Esophagus squamous epithelium (tissue), 5 donors: ENCODE data around the gene CEMP1. TPM values are rescaled to one million over a fixed set of nuclear protein-coding genes. Genes with fewer than 3 reads are reported as not detected.
A peak's percentile ranks its signal among the peaks of the same experiment; 100 is the strongest.

Source experiments
- DNase-seq: peaks from one replicate; lab custom pipeline; 2025; lab: John Stamatoyannopoulos, UW
- H3K27ac ChIP-seq, 4 donors: fragments of 200-600 bp; sonication (generic); one replicate each; pipeline ENCODE4 v1.5.1; 2016 to 2019; ENCODE audit warnings: mild to moderate bottlenecking in 1 of 4
- H3K27me3 ChIP-seq, 4 donors: fragments of 200-600 bp; sonication (generic); 1 replicate in 3 of 4; 2 replicates in 1 of 4; pipeline versions ENCODE4 v1.5.1 to v1.6.0; 2017 to 2021; ENCODE audit warnings: antibody characterized with exemption in 1 of 4
- H3K36me3 ChIP-seq, 3 donors: fragments of 200-600 bp; sonication (generic); one replicate each; pipeline ENCODE4 v1.5.1; 2016 to 2019
- H3K4me1 ChIP-seq, 3 donors: fragments of 200-600 bp; sonication (generic); one replicate each; pipeline ENCODE4 v1.5.1; 2017 to 2019
- H3K4me3 ChIP-seq, 4 donors: fragments of 200-600 bp; sonication (generic); 1 replicate in 3 of 4; 2 replicates in 1 of 4; pipeline ENCODE4 v1.5.1; 2016 to 2019; ENCODE audit warnings: mild to moderate bottlenecking in 2 of 4, moderate library complexity in 1 of 4
- H3K9me3 ChIP-seq, 3 donors: fragments of 200-600 bp; sonication (generic); one replicate each; pipeline ENCODE4 v1.5.1; 2016 to 2019
- POLR2A ChIP-seq, 4 donors: fragments of 450-650 bp; IDR thresholded peaks; one replicate each; pipeline ENCODE4 v1.6.1; 2017; ENCODE audit warnings: antibody characterized with exemption in 4 of 4, mild to moderate bottlenecking in 4 of 4, moderate library complexity in 3 of 4
- WGBS, 2 donors: methylation state at CpG; one replicate each; pipeline ENCODE4 v1.1.5; 2018; 5-methylcytosine and 5-hydroxymethylcytosine counted together
- intact Hi-C: fragments of 100-400 bp; cut with DNase I; formaldehyde crosslinking; loops from one replicate; pipeline ENCODE4 v1.15.0; 2022
- total RNA-seq, 4 donors: library from RNA; depleted of rRNA; stranded (reverse); fragments of >200 nt; gene quantifications; one replicate each; pipeline ENCODE4 v1.1.0, GENCODE V29; 2016
- TF ChIP-seq, protein P1 (sequence below), 6 experiments: fragments of 450-650 bp in 4 of 6; fragments of 200-600 bp in 2 of 6; sonication (generic) in 2 of 6; IDR thresholded peaks; one replicate each; pipeline ENCODE4 v1.5.1; 2016 to 2019; ENCODE audit warnings: antibody characterized with exemption in 6 of 6, mild to moderate bottlenecking in 4 of 6, moderate library complexity in 4 of 6
- donor health status: DM: yes; HTN: yes; CAD: no.

Gene CEMP1
- total RNA-seq, 4 donors from 2014 or later: 0.76 TPM; not detected in 3

DNA sequence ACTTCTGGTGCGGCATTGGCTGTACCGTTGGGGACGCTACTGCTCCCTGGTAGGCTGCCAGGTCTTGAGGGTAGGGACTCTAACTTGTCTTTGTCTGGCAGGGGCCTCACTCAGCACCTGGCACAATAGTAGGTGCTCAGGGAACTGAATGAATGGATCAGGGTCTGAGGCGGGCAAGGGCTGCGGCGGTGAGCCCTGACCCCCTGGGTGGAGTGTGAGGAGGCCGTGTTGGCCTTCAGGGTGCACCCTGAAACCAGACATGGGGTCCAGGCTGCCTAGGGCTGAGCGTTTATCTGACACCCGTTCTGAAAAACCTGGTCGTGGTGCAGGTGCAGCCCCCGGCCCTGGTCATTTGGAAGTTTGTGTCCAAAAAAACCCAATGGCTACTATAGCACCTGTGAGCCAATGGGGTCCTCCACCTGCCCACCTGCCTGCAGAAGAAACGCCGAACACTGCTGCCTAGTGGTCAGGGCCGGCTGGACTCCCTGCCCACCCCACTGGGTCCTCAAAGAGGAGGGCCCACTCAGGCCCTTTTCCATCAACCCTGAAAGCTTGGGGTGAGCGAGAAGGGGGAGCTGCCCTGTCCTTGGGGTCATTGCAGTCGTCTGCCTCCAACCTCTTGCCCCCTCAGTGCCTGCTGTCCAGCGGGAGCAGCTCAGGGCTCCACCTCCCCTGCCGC, 22.3 kb downstream of the CEMP1 start:
- Histone ChIP-seq H3K27ac (peak overlapping the region in 1 of 4 donors; percentile 68), H3K36me3 (no peaks in the 10 kb centered on the region), H3K4me1 (peaks cover 10 to 29% (median 11%) of the 10 kb centered on the region in 3 donors), H3K9me3 (no peaks in the 10 kb centered on the region), H3K4me3 (no peak overlapping the region), H3K27me3 (no peaks in the 10 kb centered on the region)
- TF ChIP-seq, protein P1, sequence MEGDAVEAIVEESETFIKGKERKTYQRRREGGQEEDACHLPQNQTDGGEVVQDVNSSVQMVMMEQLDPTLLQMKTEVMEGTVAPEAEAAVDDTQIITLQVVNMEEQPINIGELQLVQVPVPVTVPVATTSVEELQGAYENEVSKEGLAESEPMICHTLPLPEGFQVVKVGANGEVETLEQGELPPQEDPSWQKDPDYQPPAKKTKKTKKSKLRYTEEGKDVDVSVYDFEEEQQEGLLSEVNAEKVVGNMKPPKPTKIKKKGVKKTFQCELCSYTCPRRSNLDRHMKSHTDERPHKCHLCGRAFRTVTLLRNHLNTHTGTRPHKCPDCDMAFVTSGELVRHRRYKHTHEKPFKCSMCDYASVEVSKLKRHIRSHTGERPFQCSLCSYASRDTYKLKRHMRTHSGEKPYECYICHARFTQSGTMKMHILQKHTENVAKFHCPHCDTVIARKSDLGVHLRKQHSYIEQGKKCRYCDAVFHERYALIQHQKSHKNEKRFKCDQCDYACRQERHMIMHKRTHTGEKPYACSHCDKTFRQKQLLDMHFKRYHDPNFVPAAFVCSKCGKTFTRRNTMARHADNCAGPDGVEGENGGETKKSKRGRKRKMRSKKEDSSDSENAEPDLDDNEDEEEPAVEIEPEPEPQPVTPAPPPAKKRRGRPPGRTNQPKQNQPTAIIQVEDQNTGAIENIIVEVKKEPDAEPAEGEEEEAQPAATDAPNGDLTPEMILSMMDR (IDR thresholded peaks at IDR 0.05): no peak
- no peak for TF ChIP-seq POLR2A (IDR thresholded peaks at IDR 0.05)
- intact Hi-C loops: no loop called here
- WGBS, 2 donors: 77 to 87% methylated on average over 5 to 17 of the region's 18 CpGs
- no peak for DNase-seq

DNA sequence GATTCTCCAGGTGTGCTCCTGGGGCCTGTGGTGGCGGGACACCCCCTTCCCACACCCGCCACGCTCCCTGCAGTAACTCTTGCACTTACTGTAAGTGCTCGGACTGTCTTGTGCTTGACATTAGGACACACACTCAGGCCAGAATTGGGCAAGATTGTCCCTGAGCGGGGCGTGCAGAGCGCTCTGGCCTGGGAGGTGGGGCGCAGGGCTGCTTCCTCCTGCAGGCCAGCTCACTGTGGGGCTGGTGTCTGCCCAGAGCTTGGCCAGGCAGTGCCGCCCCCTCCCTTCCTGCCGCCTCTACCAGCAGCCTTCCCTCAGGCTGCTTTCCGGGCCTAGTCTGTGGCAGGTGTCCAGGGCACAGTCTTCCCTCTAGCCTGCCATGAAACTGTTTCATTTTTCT, 23.5 kb downstream of the CEMP1 start:
- no peaks in the 10 kb centered on the region for H3K36me3 ChIP-seq
- no peak for TF ChIP-seq POLR2A (IDR thresholded peaks at IDR 0.05)
- TF ChIP-seq, protein P1 (IDR thresholded peaks at IDR 0.05): no peak
- no peaks in the 10 kb centered on the region for H3K9me3 ChIP-seq
- no peak overlapping the region for H3K4me3 ChIP-seq
- peaks cover 3 to 28% (median 6%) of the 10 kb centered on the region in 3 donors for H3K4me1 ChIP-seq
- peak overlapping the region in 3 of 4 donors; percentile 39 to 68 (median 55) for H3K27ac ChIP-seq
- H3K27me3 ChIP-seq: no peaks in the 10 kb centered on the region
- intact Hi-C loops: no loop called here
- DNase-seq: no peak
- 74 to 92% methylated on average over 3 to 5 of the region's 11 CpGs for WGBS, 2 donors

DNA sequence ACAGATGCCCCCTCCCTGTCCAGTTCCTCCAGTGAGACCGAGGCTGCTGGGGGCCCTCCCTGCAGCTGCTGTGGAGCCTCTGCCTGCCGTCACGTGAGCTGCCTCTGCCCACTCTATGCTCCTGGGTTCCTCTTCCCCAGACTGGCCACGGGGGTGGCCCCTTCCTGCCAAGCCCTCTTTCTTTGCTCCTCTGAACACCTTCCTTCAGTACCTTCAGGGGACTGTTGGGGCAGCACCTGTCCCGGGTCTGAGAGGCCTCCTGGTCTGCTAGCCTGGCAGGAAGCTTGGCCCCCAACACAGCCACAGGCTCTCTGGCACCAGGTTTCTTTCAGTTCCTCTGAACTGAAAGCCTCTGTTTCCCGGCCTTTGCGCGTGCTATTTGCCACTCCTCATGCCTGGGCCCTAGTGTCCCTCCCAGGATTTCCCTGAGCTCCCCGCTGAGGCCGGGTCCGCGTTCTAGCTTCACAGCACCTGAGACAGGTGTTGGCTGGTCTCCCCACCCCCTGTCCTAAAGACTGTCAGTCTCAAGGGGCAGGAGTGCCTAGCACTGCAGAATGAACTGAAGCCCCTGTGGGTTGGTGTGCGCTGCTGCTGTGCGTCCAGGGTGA, 24.1 kb downstream of the CEMP1 start:
- H3K27me3 ChIP-seq: no peaks in the 10 kb centered on the region
- WGBS, 2 donors: 59 to 71% methylated on average over 9 to 12 of the region's 14 CpGs
- intact Hi-C loops: no loop called here

DNA sequence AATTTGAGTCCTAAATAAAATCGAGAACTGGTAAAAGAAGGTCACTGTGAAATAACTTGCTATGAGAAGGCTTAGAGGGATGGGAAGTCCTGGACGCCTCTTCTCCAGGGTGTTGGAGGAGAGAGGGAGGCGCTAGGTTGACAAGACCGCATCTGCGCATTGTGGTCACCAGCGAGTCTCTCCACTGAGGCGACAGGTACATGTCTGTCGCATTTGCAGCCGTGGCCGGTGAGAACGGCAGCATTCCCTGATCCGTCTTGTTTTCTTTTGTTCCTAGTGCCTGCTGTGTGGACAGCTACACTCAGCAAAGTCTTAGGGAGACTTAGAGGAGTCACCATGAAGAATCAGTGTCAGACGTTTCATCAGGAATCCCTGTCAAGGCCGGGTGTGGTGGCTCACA, 25.5 kb downstream of the CEMP1 start:
- no peak overlapping the region for H3K4me3 ChIP-seq
- no peaks in the 10 kb centered on the region for H3K27me3 ChIP-seq
- WGBS, 2 donors: 89 to 90% methylated on average over 12 to 13 of the region's 14 CpGs
- intact Hi-C loops: no loop called here
- no peak overlapping the region for H3K27ac ChIP-seq
- no peaks in the 10 kb centered on the region for H3K9me3 ChIP-seq
- no peaks in the 10 kb centered on the region for H3K36me3 ChIP-seq
- DNase-seq: no peak
- TF ChIP-seq, protein P1 (IDR thresholded peaks at IDR 0.05): no peak
- no peak for TF ChIP-seq POLR2A (IDR thresholded peaks at IDR 0.05)
- peaks cover 12 to 31% (median 13%) of the 10 kb centered on the region in 3 donors for H3K4me1 ChIP-seq

More for the DNA sequence above, 24.1 kb downstream of the CEMP1 start:
- Histone ChIP-seq H3K9me3 (no peaks in the 10 kb centered on the region), H3K27ac (peak overlapping the region in 3 of 4 donors; percentile 39 to 68 (median 55)), H3K4me3 (no peak overlapping the region), H3K36me3 (no peaks in the 10 kb centered on the region), H3K4me1 (peaks cover 3 to 28% (median 9%) of the 10 kb centered on the region in 3 donors)
- peak in 1 of 4 donors; percentile 42 for TF ChIP-seq POLR2A (IDR thresholded peaks at IDR 0.05)
- TF ChIP-seq, protein P1 (IDR thresholded peaks at IDR 0.05): no peak
- DNase-seq: no peak
